Mammary epithelial cell (primary cell): ENCODE results near the gene OR52H1.

Experiments
- EZH2 ChIP-seq: IDR thresholded peaks from 2 replicates; pipeline ENCODE4 v1.6.1; 2012; ENCODE audit warnings: low read length, inconsistent platforms, borderline replicate concordance
- TF ChIP-seq, protein P1 (sequence below), 2 donors: IDR thresholded peaks in 1 of 2; conservative IDR thresholded peaks in 1 of 2; 2 replicates each; pipeline ENCODE4 v1.5.1; 2011 to 2012; ENCODE audit warnings: inconsistent platforms in 2 of 2, low read length in 2 of 2, mild to moderate bottlenecking in 2 of 2, control low read depth in 1 of 2, low read depth in 1 of 2; ENCODE audit not compliant: insufficient read depth in 1 of 2; ENCODE audit errors: extremely low read depth in 1 of 2

DNA sequence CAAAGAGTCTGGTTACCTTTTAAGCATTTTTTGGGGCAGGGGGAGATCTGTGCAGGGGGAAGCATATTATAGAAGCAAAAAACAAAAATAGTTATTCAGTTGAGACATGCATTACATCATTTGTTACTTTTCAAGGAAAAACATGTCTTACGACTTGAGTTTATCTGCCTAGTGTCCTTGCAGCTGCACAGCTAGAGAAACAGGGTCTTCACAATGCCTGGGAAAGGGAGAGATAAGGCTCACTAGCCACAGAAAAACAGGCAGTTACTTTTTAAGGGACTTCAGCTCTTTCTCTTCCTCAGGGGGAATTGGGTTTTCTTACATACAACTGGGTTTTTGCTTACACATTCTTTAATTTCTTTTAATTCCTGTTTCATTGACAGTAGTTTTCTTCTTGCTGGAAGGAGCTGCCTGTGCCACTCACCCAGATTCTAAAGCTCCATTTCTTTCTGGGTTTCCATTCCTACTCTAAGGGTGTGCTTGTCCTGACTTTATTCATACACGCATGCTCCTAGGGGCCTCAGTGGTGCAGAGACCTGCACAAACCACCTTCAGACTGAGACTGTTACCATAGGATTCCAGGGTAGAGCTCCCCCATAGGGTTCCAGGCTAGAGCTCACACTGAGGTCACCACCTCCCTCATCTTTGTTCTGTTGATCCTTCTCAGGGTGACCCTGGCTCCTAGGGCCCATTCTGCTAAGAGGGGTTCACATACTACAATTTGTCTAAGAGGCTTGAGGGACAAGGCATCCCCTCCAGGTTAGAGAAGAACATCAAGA, 17.1 kb downstream of the OR52H1 start:
- TF ChIP-seq, protein P1, sequence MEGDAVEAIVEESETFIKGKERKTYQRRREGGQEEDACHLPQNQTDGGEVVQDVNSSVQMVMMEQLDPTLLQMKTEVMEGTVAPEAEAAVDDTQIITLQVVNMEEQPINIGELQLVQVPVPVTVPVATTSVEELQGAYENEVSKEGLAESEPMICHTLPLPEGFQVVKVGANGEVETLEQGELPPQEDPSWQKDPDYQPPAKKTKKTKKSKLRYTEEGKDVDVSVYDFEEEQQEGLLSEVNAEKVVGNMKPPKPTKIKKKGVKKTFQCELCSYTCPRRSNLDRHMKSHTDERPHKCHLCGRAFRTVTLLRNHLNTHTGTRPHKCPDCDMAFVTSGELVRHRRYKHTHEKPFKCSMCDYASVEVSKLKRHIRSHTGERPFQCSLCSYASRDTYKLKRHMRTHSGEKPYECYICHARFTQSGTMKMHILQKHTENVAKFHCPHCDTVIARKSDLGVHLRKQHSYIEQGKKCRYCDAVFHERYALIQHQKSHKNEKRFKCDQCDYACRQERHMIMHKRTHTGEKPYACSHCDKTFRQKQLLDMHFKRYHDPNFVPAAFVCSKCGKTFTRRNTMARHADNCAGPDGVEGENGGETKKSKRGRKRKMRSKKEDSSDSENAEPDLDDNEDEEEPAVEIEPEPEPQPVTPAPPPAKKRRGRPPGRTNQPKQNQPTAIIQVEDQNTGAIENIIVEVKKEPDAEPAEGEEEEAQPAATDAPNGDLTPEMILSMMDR (conservative IDR thresholded peaks at IDR 0.05 in 1 of 2, IDR thresholded peaks at IDR 0.05 in 1 of 2; ENCODE audit: extremely low read depth in 1 of 2, insufficient read depth in 1 of 2, low read depth in 1 of 2, low read length in 2 of 2), result no peak
- TF ChIP-seq EZH2, result no peak
